GM12873 (cell line): ENCODE data around the gene LBX2.

ENCODE experiments used
- TF ChIP-seq, protein P1 (sequence below): IDR thresholded peaks from 2 replicates; pipeline ENCODE4 v1.5.1; 2012; ENCODE audit warnings: low read depth, mild to moderate bottlenecking, moderate library complexity, low read length, control low read depth; ENCODE audit not compliant: insufficient read depth; ENCODE audit errors: missing control alignments

LBX2 gene

DNA sequence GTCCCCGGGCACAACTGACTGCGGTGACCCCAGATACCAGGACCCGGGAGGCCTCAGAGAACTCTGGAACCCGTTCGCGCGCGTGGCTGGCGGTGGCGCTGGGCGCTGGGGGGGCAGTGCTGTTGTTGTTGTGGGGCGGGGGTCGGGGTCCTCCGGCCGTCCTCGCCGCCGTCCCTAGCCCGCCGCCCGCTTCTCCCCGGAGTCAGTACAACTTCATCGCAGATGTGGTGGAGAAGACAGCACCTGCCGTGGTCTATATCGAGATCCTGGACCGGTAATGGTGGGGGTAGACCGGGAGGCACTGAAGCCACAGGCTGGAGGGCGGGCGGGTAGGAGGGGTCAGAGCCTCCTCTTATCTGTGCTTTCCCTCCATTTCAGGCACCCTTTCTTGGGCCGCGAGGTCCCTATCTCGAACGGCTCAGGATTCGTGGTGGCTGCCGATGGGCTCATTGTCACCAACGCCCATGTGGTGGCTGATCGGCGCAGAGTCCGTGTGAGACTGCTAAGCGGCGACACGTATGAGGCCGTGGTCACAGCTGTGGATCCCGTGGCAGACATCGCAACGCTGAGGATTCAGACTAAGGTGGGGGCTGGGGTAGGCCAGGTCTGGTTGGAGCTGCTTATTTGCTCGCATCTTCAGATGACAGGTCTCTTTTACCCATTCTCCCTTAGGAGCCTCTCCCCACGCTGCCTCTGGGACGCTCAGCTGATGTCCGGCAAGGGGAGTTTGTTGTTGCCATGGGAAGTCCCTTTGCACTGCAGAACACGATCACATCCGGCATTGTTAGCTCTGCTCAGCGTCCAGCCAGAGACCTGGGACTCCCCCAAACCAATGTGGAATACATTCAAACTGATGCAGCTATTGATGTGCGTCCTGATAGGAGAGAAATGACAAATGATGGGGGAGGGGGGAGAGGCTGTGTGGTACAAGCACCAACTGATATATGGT lies 31.1 kb upstream of the LBX2 start:
- TF ChIP-seq, protein P1, sequence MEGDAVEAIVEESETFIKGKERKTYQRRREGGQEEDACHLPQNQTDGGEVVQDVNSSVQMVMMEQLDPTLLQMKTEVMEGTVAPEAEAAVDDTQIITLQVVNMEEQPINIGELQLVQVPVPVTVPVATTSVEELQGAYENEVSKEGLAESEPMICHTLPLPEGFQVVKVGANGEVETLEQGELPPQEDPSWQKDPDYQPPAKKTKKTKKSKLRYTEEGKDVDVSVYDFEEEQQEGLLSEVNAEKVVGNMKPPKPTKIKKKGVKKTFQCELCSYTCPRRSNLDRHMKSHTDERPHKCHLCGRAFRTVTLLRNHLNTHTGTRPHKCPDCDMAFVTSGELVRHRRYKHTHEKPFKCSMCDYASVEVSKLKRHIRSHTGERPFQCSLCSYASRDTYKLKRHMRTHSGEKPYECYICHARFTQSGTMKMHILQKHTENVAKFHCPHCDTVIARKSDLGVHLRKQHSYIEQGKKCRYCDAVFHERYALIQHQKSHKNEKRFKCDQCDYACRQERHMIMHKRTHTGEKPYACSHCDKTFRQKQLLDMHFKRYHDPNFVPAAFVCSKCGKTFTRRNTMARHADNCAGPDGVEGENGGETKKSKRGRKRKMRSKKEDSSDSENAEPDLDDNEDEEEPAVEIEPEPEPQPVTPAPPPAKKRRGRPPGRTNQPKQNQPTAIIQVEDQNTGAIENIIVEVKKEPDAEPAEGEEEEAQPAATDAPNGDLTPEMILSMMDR: no peak

DNA sequence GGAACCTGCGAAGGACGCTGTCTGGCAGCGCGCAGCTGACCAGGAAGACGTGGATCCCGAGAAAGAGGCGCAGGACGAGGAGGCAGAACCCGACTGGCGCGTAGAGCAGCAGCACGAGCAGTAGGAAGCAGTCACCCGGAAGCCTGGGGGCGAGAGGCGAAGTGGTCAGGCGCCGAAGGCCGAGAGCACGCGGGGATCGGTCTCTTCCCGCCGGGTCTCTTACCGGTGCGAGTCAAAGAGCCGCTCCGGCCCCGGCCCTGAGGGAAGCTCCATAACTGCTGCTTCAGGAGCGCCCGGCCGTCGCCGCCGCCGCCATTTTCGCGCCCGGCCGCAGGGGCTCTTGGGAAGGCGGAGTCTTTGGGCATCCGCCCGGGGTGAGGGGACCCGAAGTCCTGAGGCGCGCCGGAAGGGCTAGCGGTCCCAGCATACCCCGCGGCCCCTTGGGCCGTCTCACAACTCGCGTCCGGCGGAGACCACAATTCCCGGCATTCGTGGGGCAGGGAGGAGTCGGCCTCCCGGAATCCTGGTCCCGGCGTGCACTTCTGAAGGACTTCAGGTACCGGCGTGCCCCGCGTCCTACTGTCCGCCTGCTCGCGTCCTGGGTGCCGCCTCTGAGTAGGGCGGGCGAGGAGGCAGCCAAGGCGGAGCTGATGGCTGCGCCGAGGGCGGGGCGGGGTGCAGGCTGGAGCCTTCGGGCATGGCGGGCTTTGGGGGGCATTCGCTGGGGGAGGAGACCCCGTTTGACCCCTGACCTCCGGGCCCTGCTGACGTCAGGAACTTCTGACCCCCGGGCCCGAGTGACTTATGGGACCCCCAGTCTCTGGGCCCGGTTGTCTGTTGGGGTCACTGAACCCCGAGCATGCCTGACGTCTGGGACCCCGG lies 30.2 kb upstream of the LBX2 start, which contains the start of the genes AUP1 and HTRA2:
Gene AUP1, minus strand, starts transcription at position 350 of the 882 bp plus-strand sequence. Its CDS starts 77 bp downstream, at position 273.
Gene HTRA2, plus strand, starts transcription at position 577 of the 882 bp plus-strand sequence. Its CDS starts 74 bp downstream, at position 651.
- TF ChIP-seq, protein P1: no peak

DNA sequence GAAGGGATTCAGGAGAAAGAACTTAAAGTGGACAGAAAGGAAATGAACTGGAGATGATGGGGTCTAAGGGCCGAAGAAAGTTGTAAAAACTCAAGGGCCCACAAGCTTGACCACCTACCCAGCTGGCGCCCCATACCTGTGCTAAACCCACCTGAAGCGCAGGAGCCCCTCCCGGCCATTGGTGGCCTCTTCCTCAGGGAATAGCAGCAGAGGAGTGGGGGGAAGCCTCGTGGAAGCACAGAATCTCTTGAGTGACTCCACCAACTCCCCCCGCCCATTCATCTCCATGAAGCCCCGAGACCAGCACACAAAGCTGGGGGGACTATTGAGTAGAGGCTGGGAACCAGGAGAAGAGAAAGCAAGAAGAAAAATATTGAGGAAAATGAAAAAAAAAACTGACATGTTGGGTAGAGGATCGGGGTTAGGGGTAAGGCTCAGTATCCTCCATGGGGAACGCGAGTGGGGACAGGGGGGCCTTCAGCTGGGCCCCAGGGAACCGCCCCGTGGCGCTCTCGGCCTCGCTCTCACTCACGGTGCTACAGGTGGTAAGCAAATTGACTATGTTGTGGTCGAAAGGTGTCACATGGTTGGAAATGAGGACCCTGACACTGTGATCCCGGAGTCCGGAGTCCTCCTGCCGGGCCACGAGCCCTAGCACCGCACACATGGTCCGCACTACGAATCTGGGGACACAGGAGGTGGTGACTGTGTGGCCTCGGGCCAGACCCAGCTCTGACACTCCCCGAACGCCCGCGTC lies 29.4 kb upstream of the LBX2 start:
- TF ChIP-seq, protein P1: peak; percentile 37

DNA sequence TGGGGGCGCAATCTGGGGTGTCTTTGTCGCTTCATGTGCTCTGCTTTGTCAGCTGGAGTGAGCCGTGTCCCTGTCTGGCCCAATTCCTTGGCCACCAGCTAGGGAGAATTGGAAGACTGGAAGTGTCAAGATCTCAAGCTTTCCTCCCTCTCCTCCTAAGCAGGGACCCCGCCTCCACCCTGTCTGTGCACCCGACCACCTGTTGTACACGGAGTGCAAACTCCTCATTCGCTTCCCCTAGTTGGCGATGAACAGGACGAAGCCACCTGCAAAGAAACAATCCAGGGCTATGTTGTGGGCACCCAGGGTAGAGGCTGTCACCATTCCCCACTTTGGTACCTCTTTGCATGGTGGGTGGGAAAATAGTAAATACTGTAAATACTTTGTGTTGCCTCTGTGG lies 28.3 kb upstream of the LBX2 start:
- TF ChIP-seq, protein P1: no peak

DNA sequence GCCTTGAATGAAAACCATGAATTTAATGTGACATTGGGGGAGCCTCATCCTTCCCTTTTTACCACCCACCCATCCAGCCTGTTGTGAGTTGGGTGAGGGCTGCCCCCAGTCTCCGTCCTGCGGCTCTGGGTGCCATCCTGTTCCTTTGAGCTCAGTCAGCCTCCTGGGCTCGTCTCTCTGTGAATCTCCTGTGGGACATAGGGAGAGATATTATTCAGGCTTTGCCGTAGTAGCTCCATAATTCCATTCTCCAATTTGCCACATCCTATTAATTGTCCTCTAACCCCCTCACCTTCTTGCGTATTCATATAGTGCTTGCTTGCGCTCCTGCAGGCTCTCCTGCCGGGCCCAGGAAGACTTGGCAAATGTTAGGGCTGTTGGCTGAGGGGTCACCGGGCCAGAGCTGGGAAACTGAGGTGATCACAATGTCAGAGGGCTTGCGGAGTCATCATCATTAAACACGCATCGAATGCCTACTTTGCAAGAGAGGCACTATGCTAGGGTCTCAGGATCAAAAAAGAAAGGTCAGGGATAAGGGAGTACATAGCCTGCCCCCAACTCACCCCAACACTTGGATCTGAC lies 27.3 kb upstream of the LBX2 start:
- TF ChIP-seq, protein P1: no peak

DNA sequence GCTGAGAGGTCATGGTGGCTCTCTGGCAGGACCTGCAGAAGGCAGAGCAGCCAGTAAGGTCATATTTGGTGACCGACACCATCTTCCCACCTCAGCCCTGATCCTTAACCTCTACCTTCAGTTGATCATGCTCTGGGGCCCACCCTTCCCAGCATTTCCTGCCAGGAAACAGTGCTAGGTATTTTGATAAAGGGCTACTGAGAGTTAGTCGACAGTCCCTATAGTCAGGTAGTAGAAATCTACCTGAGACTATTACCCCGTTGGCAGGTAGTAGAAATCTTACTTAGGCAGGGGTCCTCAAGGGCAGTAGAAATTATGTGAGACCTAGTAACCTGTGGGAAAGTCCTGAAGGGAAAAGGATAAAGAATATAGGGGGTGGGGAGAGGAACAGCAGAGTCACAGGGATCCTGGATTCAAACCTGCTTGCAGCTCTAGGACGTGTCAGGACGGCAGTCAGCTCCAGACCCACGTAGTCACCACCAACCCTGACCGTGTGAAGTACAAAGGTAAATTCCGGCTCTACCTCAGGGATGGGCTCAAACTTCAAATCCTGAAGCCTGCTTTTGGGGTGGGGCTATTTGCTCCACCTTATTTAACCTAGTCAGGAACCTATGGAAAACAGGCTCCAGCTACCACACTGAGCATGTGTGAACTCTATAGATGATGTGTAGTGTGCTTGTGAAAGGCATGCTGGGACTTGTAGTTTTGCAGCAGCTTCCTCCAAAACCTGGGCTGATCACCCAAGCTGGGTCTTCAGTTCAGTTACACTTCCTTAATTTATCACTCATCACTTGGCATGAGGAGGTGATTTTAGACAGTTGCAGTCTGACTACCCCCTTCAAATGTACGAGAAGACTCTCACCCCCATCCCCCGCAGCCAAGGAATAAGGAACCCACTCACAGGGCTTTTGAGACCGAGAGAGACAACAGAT lies 26.6 kb upstream of the LBX2 start, which contains the start of gene DQX1:
Gene DQX1, minus strand, starts transcription at position 515 of the 932 bp plus-strand sequence. Its CDS starts 502 bp downstream, at position 13.
- TF ChIP-seq, protein P1: no peak
